Measurements from ENCODE around the gene ASB8. TPM values are rescaled to one million over a fixed set of nuclear protein-coding genes. Genes with fewer than 3 reads are reported as not detected.
"Not testable (repeated sequence)": the region's sequence is repeated elsewhere in the genome, so short reads cannot be mapped to it uniquely, and the experiment has no call there.

The ASB8 gene
- total and polyA plus RNA-seq, 9 donors: 36.2 to 56.1 (median 41.6) TPM

DNA sequence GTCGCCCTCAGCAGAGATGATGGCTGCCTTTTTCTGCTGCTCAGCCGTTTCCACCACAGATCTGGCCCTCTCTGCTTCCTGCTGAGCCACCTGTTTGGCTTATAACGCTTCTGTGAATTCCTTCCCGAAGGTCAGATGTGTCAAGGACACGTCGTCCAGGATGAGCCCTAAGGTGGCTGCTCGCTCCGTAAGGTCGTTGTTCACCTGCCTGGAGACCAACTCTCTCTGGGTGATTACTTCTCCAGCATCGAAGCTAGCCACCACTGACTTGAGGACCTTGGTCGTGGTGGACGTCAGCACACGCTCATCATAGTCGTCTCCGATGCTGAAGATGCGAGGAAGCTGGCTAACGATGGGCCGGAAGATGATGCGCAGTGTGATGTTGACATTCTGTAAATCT is 11.7 kb upstream of the ASB8 start:
- H3K36me3 ChIP-seq (ENCODE audit: control insufficient read depth, insufficient read depth, low read length): no peaks in the 10 kb centered on the region
- no peak overlapping the region for H3K4me3 ChIP-seq (ENCODE audit: low read length)
- no peak for DNase-seq
- WGBS (ENCODE audit: insufficient coverage): 90% methylated on average over 19 of the region's 19 CpGs
- H3K4me1 ChIP-seq (ENCODE audit: control insufficient read depth, insufficient read depth, low read length): no peaks in the 10 kb centered on the region
- no peaks in the 10 kb centered on the region for H3K9me3 ChIP-seq (replicated peaks; ENCODE audit: control insufficient read depth, low read depth, low read length)
- H3K27ac ChIP-seq (ENCODE audit: low read length): no peak overlapping the region
- H3K27me3 ChIP-seq (ENCODE audit: control insufficient read depth, insufficient read depth, low read length): no peaks in the 10 kb centered on the region

DNA sequence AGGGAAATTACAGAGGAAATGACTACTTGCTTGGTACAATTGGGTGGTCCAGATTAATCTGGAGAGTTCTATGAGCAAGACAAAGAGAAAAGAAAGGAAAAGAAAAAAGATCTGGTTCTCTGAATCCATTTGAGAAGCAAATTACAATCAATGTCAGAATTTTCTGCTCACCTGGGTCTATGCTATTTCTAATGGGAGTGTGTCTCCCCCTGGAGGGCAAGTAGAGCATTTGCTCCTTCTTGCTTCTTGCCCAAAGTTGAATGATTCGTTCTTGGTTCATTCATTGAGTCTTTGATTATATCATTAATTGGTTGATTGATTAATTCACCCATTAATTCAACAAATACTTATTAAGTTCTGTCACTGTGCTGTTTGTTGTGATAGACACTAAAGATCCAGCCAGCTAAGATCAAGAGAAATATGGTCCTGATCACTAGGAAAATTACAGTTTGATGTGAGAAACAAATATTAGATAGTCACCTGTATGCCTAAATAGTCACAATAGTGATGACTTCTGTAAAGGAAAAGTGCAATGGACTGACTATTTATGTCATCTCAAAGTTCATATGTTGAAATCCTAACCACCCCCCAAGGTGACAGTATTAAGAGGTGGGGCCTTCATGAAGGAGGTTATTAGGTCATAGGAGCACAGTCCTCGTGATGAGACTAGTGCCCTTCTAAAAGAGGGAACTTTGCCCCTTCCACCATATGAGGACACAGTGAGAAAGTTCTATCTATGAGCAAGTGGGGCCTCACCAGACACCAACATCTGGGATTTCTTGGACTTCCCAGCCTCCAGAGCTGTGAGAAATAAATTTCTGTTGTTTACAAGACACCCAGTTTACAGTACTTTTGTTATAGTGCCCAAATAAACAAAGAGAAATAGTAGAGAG is 8.0 kb upstream of the ASB8 start:
- Histone ChIP-seq H3K4me1 (ENCODE audit: control insufficient read depth, insufficient read depth, low read length) (no peaks in the 10 kb centered on the region), H3K9me3 (replicated peaks; ENCODE audit: control insufficient read depth, low read depth, low read length) (no peaks in the 10 kb centered on the region), H3K36me3 (ENCODE audit: control insufficient read depth, insufficient read depth, low read length) (no peaks in the 10 kb centered on the region), H3K27ac (ENCODE audit: low read length) (no peak overlapping the region), H3K27me3 (ENCODE audit: control insufficient read depth, insufficient read depth, low read length) (no peaks in the 10 kb centered on the region), H3K4me3 (ENCODE audit: low read length) (no peak overlapping the region)
- WGBS (ENCODE audit: insufficient coverage): no CpG with 5 or more reads among the region's 2 CpGs
- DNase-seq: peak; percentile 68

DNA sequence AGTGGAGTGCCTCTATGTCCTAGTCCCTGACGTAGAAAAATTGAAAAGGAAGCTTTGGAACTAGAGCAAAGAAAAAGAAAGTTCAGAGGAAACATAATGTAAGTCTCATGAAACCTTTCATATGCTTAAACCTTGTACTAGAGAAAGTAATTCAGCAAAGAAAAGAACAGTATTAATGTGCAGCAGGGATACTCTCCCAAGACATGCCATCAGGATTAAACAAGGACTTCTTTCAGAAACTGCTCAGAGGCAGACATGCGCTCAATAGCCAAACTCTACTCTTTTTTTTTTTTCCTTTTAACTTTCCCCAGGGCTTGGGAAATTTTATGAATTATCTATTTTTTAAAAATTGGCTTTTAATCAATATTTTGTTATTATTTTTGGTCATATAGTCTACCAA is 7.1 kb upstream of the ASB8 start:
- H3K4me3 ChIP-seq (ENCODE audit: low read length): no peak overlapping the region
- H3K27ac ChIP-seq (ENCODE audit: low read length): no peak overlapping the region
- WGBS (ENCODE audit: insufficient coverage): no CpG with 5 or more reads among the region's 2 CpGs
- DNase-seq: no peak
- H3K27me3 ChIP-seq (ENCODE audit: control insufficient read depth, insufficient read depth, low read length): no peaks in the 10 kb centered on the region
- no peaks in the 10 kb centered on the region for H3K36me3 ChIP-seq (ENCODE audit: control insufficient read depth, insufficient read depth, low read length)
- no peaks in the 10 kb centered on the region for H3K4me1 ChIP-seq (ENCODE audit: control insufficient read depth, insufficient read depth, low read length)
- H3K9me3 ChIP-seq (replicated peaks; ENCODE audit: control insufficient read depth, low read depth, low read length): no peaks in the 10 kb centered on the region

DNA sequence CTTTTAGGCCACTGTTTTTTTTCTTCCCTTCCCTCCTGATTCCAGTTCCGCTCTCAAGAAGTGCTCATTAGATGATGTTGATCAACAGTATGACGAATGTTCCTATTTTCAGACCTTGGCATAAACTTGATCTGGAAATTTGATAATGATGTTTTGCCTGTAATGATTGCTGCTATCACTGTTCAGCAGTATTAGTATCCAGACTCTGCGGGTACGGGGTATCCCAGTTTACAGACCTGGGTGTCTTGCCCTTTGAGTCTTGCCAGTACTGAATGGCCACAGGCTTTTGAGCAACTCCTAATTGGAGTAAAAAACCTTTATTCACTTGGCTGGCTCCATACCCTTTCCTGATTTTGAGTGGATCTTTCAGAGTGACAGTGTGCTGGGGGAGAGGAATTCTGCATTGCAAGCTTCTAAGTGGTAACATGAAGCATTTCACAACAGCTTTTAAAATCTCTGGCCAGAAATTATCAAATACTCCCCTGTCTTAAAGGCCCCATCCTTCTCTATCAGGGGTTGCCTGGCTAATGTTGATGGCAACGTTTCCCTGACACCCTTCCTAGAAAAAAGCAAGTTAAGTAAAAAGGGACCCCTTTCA is 5.9 kb upstream of the ASB8 start:
- Histone ChIP-seq H3K27ac (ENCODE audit: low read length) (no peak overlapping the region), H3K4me3 (ENCODE audit: low read length) (no peak overlapping the region)

DNA sequence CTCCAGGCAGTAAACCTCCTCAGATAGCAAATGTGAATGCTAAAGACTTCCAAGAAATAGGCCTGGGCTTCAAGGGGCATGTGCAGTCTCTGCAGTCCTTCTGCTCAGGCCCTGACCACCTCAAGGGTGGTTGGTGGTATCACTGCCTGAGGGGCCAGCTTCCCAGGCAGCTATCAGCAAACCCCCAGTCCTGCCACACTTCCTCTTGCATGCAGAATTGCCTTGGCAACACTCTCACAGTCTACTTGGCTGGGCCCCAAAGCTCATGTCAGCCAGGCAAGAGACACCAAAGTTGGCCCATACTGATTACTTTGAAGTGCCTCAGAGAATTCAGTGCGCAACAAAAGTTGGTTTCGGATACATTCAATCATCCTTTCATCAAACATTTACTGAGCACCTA is 3.5 kb upstream of the ASB8 start:
- H3K9me3 ChIP-seq (replicated peaks; ENCODE audit: control insufficient read depth, low read depth, low read length): no peaks in the 10 kb centered on the region
- H3K4me3 ChIP-seq (ENCODE audit: low read length): no peak overlapping the region
- no peak overlapping the region for H3K27ac ChIP-seq (ENCODE audit: low read length)
- H3K4me1 ChIP-seq (ENCODE audit: control insufficient read depth, insufficient read depth, low read length): peaks cover 11% of the 10 kb centered on the region
- WGBS (ENCODE audit: insufficient coverage): 79% methylated on average over 2 of the region's 2 CpGs
- no peak for DNase-seq
- H3K36me3 ChIP-seq (ENCODE audit: control insufficient read depth, insufficient read depth, low read length): no peaks in the 10 kb centered on the region
- no peaks in the 10 kb centered on the region for H3K27me3 ChIP-seq (ENCODE audit: control insufficient read depth, insufficient read depth, low read length)

More for the DNA sequence above, 5.9 kb upstream of the ASB8 start:
- no peaks in the 10 kb centered on the region for H3K36me3 ChIP-seq (ENCODE audit: control insufficient read depth, insufficient read depth, low read length)
- 94% methylated on average over 3 of the region's 5 CpGs for whole genome bisulfite sequencing (ENCODE audit: insufficient coverage)
- no peaks in the 10 kb centered on the region for H3K9me3 ChIP-seq (replicated peaks; ENCODE audit: control insufficient read depth, low read depth, low read length)
- no peak for DNase-seq
- no peaks in the 10 kb centered on the region for H3K27me3 ChIP-seq (ENCODE audit: control insufficient read depth, insufficient read depth, low read length)
- H3K4me1 ChIP-seq (ENCODE audit: control insufficient read depth, insufficient read depth, low read length): peaks cover under 1% of the 10 kb centered on the region

DNA sequence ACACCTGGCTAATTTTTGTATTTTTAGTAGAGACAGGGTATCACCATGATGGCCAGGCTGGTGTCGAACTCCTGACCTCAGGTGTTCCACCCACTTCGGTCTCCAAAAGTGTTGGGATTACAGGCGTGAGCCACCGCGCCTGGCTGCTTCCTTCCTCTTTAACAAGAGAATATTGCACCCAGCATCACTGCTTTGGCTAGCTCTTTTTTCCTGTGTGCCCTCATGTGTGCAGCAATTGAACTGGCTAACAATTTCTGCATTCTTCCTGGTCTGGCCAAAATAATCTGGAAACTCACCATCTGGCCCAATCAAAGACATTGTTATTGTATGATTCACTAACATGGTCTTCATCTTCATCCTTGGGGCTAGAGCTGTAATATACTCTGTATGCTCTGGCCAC is 2.7 kb upstream of the ASB8 start:
- Histone ChIP-seq H3K4me1 (ENCODE audit: control insufficient read depth, insufficient read depth, low read length) (peaks cover 12% of the 10 kb centered on the region), H3K27ac (ENCODE audit: low read length) (no peak overlapping the region)
- WGBS (ENCODE audit: insufficient coverage): 90% methylated on average over 5 of the region's 5 CpGs

DNA sequence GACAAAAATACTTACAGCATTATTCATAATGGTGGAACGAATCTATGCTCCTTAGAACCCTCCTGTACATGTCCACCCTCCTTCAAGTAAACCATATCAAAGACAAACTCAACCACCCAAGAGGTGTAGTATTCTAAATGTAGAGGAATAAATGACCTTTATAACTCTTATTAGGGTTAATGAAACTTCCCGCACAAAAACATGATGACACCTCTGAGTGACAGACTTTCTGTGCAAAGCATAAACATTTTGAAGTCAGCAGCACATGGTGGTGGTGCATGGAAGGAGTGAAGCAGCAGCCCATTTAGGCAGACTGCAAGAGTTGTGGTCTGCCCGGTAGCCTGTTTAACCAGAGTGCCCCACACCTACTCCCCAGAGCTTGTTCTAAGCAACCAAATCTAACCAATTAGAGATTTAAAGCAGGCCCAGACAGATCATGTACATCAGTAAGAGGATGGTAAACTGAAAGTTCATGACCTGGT is 615 bp upstream of the ASB8 start:
- Histone ChIP-seq H3K9me3 (replicated peaks; ENCODE audit: control insufficient read depth, low read depth, low read length) (no peaks in the 10 kb centered on the region), H3K27ac (ENCODE audit: low read length) (peak overlapping the region; percentile 99), H3K36me3 (ENCODE audit: control insufficient read depth, insufficient read depth, low read length) (peaks cover 7% of the 10 kb centered on the region), H3K27me3 (ENCODE audit: control insufficient read depth, insufficient read depth, low read length) (no peaks in the 10 kb centered on the region), H3K4me1 (ENCODE audit: control insufficient read depth, insufficient read depth, low read length) (peaks cover 12% of the 10 kb centered on the region), H3K4me3 (ENCODE audit: low read length) (peak overlapping the region; percentile 97)
- WGBS (ENCODE audit: insufficient coverage): no CpG with 5 or more reads among the region's 3 CpGs
- no peak for DNase-seq

More for the DNA sequence above, 2.7 kb upstream of the ASB8 start:
- no peak for DNase-seq
- Histone ChIP-seq H3K36me3 (ENCODE audit: control insufficient read depth, insufficient read depth, low read length) (no peaks in the 10 kb centered on the region), H3K4me3 (ENCODE audit: low read length) (no peak overlapping the region), H3K27me3 (ENCODE audit: control insufficient read depth, insufficient read depth, low read length) (no peaks in the 10 kb centered on the region), H3K9me3 (replicated peaks; ENCODE audit: control insufficient read depth, low read depth, low read length) (no peaks in the 10 kb centered on the region)

DNA sequence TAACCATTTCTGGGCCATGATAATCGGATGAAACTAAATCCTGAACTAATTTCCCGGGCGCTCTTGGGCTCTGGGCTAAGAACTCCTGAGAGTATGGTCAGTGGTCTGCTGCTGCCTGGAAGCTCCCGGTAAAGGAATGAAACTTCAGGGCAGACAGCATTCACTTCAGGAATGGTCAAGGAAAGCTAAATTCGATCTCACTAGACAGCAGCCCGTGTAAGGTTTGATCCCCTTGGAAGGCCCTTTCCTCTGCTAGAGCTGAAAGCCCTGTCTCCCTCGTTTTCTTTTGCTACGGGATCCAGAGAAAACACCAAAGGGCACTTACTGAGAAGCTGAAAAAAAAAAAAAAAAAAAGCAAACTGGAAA is 680 bp downstream of the ASB8 start:
- Histone ChIP-seq H3K4me1 (ENCODE audit: control insufficient read depth, insufficient read depth, low read length) (peaks cover 12% of the 10 kb centered on the region), H3K9me3 (replicated peaks; ENCODE audit: control insufficient read depth, low read depth, low read length) (no peaks in the 10 kb centered on the region), H3K27ac (ENCODE audit: low read length) (peak overlapping the region; percentile 99), H3K4me3 (ENCODE audit: low read length) (peak overlapping the region; percentile 97), H3K36me3 (ENCODE audit: control insufficient read depth, insufficient read depth, low read length) (peaks cover 8% of the 10 kb centered on the region), H3K27me3 (ENCODE audit: control insufficient read depth, insufficient read depth, low read length) (no peaks in the 10 kb centered on the region)
- no peak for DNase-seq
- 37% methylated on average over 5 of the region's 8 CpGs for WGBS (ENCODE audit: insufficient coverage)

DNA sequence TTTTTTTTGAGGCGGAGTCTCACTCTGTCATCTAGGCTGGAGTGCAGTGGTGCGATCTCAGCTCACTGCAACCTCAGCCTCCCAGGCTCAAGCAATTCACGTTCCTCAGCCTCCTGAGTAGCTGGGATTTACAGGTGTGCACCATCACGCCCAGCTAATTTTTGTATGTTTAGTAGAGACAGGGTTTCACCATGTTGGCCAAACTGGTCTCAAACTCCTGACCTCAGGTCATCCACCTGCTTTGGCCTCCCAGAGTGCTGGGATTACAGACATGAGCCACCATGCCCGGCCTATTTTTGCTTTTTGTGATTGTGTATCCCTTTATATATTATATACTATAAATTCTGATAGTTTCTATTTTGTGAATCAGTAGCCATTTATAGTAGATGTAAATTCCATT is 1.5 kb downstream of the ASB8 start:
- peaks cover 17% of the 10 kb centered on the region for H3K36me3 ChIP-seq (ENCODE audit: control insufficient read depth, insufficient read depth, low read length)
- H3K9me3 ChIP-seq (replicated peaks; ENCODE audit: control insufficient read depth, low read depth, low read length); DNase-seq; H3K27me3 ChIP-seq (ENCODE audit: control insufficient read depth, insufficient read depth, low read length); H3K4me3 ChIP-seq (ENCODE audit: low read length): not testable (repeated sequence)
- peaks cover 15% of the 10 kb centered on the region for H3K4me1 ChIP-seq (ENCODE audit: control insufficient read depth, insufficient read depth, low read length)
- WGBS (ENCODE audit: insufficient coverage): no CpG with 5 or more reads among the region's 5 CpGs
- H3K27ac ChIP-seq (ENCODE audit: low read length): peak overlapping the region; percentile 20

DNA sequence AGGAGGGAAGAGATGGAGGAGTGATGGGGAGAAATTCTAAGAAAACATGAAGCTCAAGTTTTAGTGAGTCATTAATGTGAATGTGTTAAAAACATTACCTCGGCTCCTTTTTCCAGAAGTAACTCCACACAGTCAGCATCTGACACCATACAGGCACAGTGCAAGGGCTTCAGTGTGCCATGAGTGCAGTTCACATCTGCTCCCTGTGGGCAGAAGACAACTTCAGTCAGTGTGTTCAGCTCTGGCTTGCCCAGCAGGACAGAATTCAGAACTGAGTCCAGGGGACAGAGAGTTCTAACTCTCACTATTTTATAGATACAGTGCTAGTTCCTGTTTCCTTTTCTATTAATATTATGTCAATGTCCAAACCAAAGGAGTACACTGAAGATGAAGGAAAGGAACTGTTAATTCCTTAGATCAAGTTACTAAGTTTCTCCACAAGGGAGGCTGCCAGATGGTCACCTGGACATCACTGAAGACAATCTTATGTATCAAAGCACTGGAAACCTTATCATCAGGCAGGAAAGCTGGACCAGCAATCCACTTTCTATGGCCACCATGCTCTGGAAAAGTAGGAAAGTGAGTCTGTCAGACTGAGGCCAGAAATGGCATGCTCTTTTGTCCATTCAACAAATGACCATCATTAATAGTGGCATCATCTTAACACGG is 6.1 kb downstream of the ASB8 start:
- peaks cover 51% of the 10 kb centered on the region for H3K36me3 ChIP-seq (ENCODE audit: control insufficient read depth, insufficient read depth, low read length)
- no peak for DNase-seq
- H3K9me3 ChIP-seq (replicated peaks; ENCODE audit: control insufficient read depth, low read depth, low read length): no peaks in the 10 kb centered on the region
- peaks cover 6% of the 10 kb centered on the region for H3K4me1 ChIP-seq (ENCODE audit: control insufficient read depth, insufficient read depth, low read length)
- H3K27ac ChIP-seq (ENCODE audit: low read length): no peak overlapping the region
- no CpG with 5 or more reads among the region's 2 CpGs for WGBS (ENCODE audit: insufficient coverage)
- H3K4me3 ChIP-seq (ENCODE audit: low read length): no peak overlapping the region
- H3K27me3 ChIP-seq (ENCODE audit: control insufficient read depth, insufficient read depth, low read length): no peaks in the 10 kb centered on the region

All from muscle of leg (tissue), 11 donors.